Activated CD4-positive, alpha-beta T cell treated with anti-CD3 and anti-CD28 coated beads, Interleukin-2, amount 50 U/mL, for 1 hour (primary cell): Measurements from ENCODE around the gene BCKDHB.

ENCODE experiments used
- DNase-seq: peaks from one replicate; pipeline ENCODE4 v3.0.0-alpha.2; 2020

The BCKDHB gene

DNA sequence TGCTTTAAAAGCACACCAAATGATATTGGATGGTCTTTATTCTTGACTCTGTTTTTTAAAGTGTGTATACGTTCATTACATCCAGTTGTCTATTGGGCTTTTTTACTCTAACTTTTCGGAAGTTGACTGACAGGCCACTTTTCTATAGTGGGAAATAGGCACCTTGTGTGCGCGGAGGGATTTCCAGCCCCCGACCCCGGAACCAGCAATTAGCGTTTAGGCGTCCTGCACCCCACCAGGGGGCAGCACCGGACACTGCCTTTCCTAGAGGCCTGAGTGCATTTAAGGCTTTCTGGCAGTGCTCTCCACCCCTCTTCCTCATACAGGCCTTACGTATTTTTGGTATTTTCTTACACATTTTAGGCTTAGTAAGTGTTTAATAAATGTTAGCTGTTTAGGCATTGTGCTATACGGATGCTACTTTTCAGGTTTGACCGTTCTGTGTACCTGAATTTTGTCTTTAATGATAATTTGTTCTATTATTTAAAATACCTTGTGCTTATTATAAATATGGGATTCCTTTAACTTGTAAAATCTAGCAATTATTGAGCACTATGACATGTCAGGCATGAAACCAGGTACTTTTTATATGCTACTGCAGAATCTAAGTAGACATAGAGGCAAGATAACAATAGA is 231.8 kb downstream of the BCKDHB start:
- DNase-seq: peak; percentile 73

DNA sequence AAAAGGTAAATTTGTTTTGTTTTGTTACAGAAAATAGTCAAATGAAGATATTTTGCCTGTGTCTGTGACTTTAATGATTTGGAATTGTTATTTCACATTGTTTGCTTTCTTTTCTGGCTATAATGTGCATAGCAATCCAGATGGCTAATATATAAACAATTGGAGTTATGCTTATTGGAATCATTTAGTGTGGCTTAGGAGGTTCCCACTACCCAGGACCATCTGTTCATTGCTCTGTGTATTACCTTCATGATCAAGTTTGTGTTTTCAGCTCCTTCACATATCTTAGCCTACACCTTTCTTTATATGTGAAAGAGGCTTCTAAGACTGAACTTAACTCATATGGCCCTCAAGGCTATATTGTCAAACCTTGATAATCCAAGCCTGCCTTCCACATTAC is 232.9 kb downstream of the BCKDHB start:
- no peak for DNase-seq

DNA sequence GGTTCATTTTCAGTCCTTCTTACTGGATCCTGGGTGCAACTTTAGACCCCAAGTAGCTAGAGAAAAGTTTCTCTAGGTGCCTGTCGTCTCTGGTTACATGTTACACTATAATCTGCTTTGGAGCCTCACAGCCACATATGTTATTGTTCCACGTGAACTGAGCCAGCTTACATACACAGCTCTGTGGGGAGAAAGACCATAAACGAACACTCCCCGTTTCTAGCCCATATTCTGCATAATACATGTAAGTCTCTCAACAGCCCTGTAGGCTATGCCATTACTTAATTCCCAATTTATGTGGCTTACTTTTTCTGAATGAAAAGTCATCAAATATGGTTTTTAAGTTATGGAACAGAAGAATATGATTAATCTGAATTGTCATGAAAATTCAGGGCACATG is 233.8 kb downstream of the BCKDHB start:
- no peak for DNase-seq

DNA sequence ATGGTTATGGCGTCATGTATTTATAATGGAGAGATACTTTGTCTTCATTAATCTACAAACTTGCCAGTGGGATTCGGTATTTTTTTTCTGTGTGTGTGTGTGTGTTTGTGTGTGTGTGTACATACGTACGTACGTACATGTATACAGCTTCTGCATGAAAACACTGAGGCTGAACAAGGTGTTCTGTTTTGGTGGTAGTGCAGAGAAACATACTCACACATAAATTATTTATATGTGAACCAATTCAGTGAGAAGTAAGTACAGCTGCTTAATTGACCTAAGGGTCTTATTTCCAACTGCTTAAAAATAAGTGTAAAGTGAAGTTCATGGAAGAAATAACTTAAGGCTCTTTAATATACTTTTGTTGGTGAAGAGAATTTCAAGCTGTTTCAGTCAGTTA is 234.2 kb downstream of the BCKDHB start:
- DNase-seq: no peak

DNA sequence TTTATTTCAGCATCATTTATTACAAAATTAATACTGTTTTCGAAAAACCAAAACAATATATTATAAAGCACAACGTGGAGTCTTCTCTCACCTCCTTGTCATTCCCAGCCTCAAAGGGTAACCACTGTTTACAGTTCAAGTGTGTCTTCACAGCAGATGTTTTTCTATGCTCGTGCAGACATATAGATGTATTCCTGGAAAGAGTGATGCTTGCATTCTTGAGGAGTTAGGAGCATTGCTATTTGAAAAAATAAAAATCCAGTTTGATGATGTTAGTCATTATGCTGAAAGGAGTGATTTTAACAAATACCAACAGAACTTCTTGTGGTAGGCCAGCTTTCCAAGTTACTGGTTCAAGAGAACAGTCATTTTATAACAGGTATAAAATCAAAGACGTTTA is 234.9 kb downstream of the BCKDHB start:
- DNase-seq: no peak

DNA sequence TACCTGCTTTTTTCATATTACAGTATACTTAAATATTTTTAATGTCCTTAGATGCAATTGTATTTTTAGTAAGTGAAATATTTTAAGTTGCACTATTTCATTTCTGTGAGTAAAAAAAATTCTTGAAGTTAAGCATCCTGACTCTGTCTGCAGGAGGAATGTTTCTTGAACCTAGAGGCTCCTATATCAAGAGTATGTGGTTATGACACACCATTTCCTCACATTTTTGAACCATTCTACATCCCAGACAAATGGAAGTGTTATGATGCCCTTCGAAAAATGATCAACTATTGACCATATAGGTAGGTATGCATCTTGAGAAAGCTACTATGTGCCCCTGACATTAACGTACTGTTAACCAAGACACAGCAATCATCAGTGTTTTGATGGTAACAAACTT is 237.0 kb downstream of the BCKDHB start:
- DNase-seq: no peak

DNA sequence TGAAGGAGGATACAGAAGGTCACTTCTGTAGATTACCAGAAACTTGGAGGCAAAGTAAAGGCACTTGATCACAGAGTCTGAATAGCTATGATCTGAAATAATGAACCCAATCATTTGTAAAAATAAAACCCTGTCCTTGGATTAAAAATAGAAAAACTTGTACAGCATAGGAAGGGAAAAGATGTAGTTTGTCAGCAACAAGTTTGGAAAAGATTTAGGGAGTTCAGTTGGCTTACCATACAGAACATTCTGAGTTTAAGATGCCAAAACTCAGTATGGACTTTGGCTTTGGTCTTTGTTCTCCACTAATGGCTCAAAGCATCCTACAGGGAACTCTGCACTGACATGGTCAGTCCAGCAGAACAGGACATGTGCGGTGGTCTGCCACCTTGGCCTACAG is 240.6 kb downstream of the BCKDHB start:
- no peak for DNase-seq

DNA sequence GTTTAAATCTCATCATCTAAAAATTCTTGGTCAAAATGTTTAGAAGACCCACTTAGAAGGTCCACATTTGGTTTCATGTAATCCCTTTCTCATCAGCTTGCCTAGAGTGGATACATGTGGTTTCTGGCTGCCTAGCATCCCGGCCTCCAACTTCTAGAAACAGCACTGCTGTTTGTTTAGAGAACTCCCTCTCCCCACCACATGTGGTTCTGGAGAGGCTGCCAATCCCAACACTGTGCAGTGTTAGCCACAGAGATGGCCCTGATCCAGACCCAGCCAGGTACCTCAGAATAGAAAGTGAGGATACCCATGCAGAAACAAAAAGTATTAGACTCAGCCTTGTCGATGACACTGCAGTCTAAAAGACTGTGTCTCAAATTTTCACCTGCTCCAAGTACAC is 241.8 kb downstream of the BCKDHB start:
- no peak for DNase-seq

DNA sequence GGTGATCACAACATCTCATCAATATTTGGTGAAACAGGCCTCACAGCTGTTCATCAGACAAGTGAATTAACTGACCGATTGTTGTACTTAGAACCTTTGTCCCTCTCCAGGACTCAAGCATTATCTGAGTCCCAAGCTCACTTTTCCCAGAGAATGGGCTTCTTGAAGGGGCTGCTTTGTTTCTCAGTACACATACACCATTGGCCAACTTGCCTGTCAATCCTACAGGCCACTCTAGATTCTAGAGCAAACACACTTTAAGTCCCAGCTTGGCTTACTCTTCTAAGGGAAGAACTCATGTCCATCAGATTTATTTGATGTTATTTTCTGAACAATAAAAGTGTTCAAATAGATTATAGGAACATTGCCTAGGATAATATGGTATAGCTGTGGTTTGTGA is 249.5 kb downstream of the BCKDHB start:
- no peak for DNase-seq

DNA sequence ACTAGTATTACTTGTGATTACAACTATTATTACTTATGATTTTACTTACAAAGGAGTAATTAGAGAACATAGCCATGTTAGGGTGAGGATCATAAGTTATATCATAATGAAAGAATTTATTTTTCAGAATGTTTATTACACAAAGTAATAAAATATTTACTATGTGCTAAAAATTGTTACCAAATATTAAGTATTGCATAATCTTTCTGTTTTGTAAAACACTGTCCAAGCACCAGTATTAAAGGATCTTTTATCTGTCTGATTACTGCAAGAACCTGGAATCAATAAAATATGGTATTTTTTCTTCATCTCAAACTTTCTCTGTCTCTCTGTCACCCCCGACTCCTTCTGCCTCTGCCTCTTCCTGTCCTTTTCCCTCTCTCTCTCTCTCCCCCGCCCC is 250.1 kb downstream of the BCKDHB start:
- no peak for DNase-seq

DNA sequence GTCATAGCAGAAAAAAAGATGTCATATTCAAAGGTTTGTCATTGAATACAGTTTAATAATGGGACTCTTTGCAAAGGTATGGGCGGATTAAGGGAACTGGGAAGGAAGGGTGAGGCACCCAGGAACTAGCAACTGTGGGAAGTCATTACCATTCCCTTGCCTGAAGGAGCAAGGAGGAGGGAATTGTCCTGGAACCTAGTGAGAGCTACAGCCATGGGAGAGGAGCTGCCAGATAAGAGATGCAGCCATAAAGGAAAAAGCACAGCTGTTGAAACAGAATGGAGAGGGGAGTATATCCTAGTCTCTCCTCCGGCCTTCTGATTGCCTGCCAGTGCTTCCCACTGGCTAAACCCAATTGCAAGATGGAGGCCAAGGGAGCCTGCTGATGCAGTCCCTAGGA is 250.6 kb downstream of the BCKDHB start:
- DNase-seq: no peak

DNA sequence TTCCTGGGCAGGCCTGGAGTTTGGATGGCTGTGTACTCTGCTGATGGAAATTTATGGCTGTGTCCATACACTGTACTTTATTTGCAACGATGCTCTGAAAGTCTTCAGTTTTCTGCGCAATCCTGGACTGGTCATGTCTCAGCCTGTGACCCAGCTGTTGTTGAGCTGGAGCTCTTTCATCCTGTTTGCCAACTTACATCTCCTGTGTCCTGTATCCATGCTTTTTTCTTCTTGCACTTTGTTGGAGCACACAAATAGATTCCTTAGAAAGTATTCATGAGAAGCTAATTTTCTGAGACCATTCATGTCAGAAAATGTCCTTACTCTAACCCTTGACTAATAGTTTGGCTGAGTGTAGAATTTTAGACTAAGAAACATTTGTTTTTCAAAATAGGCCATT is 251.2 kb downstream of the BCKDHB start:
- DNase-seq: no peak

DNA sequence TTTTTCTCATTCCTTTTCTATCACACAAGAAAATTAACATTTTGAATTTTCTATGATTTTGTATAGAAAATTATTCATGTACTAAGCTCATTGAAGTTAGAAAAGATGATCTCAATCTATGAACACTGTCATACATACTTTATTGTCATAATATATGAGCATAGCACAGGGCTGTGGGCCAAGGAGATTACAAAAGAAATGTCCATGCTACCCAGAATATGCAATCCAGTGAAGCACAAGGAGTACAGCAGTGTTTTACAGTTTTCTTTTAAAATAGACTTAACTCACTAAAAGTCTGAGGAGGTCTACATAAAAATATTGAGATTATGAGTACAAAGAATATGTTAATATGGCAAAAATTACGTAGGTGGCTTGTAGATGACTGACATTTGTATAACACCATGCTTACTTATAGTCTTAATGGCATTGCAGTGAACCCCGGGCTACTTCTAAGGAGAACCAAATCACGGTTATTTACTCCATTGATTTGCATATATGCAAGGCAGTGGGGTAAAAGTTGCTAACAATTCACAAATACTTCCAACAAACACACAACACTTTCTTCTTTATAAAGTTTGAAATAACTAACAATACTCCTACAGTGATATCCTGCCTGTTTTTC is 257.1 kb downstream of the BCKDHB start:
- DNase-seq: no peak

DNA sequence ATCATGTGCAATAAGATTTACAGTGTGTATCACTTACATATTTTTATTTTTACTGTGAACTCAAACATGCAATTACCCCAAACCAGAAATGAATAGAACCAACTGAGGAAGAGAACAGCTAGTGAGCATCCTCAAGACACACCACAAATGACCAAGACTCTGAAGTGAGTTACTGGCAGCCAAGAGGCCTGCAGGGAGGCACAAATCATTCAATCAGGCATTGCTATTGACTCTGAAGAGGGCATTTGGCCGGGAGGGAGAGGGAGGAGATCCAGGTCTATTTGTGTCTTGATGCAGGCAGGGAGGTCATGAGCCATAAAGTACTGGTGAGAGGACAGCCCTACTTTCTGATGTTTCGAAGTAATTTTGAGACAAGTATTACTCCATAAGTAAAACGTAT is 257.7 kb downstream of the BCKDHB start:
- DNase-seq: no peak

DNA sequence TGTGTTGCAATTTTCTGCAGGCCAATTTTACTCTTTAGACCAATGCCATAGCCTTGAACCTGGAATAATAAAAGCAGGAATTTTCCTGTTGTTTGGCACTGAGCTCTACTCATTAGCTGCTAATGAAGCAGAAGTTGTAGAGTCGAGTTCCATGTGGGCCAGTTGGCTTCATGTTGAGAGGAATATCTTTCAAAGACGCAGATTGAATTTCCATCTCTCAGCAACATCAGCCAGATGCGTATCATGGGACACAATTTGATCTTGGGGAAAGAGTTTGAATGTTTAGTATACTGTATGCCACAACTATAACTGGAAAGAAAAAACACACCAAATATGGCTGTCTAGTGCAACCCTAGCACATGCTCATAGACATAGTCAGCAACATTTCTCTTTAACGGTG is 259.6 kb downstream of the BCKDHB start:
- DNase-seq: no peak

DNA sequence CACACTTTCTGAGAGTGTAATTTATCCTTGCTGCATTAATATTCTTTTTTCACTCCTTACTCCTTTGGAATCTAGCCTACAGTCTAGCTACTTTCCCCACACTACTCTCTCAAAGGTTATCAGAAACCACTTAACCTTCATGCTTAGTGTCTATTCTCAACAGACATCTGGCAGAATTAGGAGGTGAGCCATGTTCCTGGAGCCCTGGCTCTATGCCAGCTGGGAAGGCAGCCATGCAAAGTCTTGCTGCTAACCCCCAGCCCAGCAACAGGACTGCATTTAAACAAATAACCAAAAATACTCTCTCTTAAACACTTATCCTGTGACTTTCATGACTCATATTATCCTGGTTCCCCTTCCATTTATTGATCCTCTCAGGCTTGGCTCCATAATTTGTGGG is 260.2 kb downstream of the BCKDHB start:
- no peak for DNase-seq

DNA sequence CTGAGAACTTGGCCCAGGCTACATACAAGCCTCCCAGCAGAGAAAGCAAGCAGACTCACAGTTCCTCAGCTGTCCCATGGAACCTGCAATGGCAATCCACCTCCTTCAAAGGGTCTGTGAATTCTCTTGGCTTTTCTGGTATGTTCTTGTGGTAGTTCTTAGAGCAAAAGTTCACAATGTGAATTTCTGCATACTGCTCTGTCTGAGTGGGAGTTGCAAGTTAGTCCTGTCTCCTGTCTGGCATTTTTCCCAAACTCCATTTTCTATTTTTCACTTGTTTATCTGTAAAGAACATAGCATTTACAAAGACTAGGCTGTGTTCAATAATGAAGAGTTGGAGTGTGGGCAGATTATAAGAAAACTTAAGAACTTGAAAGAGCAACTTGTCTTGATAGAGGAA is 269.9 kb downstream of the BCKDHB start:
- no peak for DNase-seq

DNA sequence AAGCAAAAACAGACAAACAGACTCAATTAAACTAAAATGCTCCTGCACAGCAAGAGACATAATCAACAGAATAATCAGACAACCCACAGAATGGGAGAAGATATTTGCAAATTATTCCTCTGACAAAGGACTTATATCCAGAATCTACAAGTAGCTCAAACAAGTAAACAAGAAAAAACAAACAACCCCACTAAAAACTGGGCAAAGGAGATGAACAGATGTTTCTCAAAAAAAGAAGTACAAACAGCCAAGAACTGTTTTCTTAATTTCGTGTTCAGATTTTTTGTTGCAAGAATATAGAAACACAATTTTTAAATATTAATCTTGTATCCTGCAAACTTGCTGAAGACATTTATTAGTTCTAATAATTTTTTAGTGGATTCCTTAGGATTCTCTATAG is 274.1 kb downstream of the BCKDHB start:
- DNase-seq: no peak

DNA sequence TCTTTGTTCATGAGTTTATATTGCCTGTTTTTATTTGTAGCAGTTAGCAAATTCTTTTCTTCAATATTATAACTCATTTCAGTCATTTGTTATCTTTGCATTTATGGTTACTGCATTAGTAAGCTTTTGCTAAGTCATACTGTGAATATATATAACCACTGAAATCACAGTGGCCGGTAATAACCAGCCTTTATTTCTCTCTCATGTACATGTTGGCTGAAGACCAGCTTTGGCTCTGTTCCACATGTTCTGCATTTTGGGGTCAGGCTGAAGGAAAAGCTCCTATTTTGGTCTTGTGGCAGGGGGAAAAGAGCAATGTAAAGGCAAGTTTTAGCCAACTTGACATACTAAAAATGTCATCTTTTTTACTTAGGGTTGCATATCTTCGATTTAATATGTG is 276.3 kb downstream of the BCKDHB start:
- DNase-seq: no peak

DNA sequence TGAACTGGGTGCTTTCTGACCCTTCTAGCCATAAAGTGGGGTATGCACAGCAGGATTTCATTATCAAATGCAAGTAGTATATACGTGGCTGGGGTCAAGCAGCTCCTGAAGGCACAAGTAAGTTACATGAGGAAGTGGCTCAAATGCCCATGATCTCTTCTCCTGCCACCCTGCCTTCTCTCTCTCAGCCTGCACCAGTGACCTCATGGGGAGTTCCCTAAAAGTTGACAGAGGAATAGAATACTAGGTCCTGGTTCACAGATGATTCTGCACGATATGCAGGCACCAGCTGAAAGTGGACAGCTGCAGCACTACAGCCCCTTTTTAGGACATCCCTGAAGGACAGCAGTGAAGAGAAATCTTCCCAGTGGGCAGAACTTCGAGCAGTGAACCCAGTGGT is 282.0 kb downstream of the BCKDHB start:
- no peak for DNase-seq
